Measurements from ENCODE around the gene MED25. TPM values are rescaled to one million over a fixed set of nuclear protein-coding genes. Genes with fewer than 3 reads are reported as not detected.

MED25 gene
- total RNA-seq, 1 donor from 2014 or later: 25.0 TPM

- no peaks in the 10 kb centered on the region for H3K27me3 ChIP-seq
- intact Hi-C loops (cut with DNase I): loop anchor here (5.0 kb wide), 1 partner anchor 41 kb away; the partner anchor contains the start of gene AP2A1
- TF ChIP-seq, protein P1, sequence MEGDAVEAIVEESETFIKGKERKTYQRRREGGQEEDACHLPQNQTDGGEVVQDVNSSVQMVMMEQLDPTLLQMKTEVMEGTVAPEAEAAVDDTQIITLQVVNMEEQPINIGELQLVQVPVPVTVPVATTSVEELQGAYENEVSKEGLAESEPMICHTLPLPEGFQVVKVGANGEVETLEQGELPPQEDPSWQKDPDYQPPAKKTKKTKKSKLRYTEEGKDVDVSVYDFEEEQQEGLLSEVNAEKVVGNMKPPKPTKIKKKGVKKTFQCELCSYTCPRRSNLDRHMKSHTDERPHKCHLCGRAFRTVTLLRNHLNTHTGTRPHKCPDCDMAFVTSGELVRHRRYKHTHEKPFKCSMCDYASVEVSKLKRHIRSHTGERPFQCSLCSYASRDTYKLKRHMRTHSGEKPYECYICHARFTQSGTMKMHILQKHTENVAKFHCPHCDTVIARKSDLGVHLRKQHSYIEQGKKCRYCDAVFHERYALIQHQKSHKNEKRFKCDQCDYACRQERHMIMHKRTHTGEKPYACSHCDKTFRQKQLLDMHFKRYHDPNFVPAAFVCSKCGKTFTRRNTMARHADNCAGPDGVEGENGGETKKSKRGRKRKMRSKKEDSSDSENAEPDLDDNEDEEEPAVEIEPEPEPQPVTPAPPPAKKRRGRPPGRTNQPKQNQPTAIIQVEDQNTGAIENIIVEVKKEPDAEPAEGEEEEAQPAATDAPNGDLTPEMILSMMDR (IDR thresholded peaks at IDR 0.05): no peak
- peak in 1 of 2 donors; percentile 93 for TF ChIP-seq POLR2AphosphoS5 (IDR thresholded peaks at IDR 0.05; ENCODE audit: insufficient read depth in 1 of 2, low read depth in 1 of 2)
- TF ChIP-seq POLR2A (IDR thresholded peaks at IDR 0.05): peak in 1 of 2 donors; percentile 47
These were observed 9.4 kb upstream of the MED25 start for GRCh38 chr19:49808711-49809159.

GRCh38 chr19:49809160-49809940, 8.7 kb upstream of the MED25 start:
- no peaks in the 10 kb centered on the region for H3K9me3 ChIP-seq
- H3K27ac ChIP-seq: peak overlapping the region; percentile 90
- H3K36me3 ChIP-seq: peaks cover 0 to 15% of the 10 kb centered on the region in 2 donors
- TF ChIP-seq POLR2AphosphoS5 (IDR thresholded peaks at IDR 0.05; ENCODE audit: insufficient read depth in 1 of 2, low read depth in 1 of 2) (peak in 1 of 2 donors; percentile 67), POLR2A (IDR thresholded peaks at IDR 0.05) (no peak)
- TF ChIP-seq, protein P1 (IDR thresholded peaks at IDR 0.05): peak in 1 of 3 experiments; percentile 21
- no peaks in the 10 kb centered on the region for H3K27me3 ChIP-seq
- H3K4me1 ChIP-seq: peaks cover 37% of the 10 kb centered on the region
- intact Hi-C loops (cut with DNase I): loop anchor here (5.0 kb wide), 1 partner anchor 42 kb away; the partner anchor contains the start of gene AP2A1
- peak overlapping the region; percentile 66 to 92 for H3K4me3 ChIP-seq
- no peak for DNase-seq (ENCODE audit: extremely low spot score in 2 of 2)

More at GRCh38 chr19:49808711-49809159, 9.4 kb upstream of the MED25 start:
- Histone ChIP-seq H3K36me3 (peaks cover 0 to 18% of the 10 kb centered on the region in 2 donors), H3K27ac (peak overlapping the region; percentile 90), H3K4me3 (peak overlapping the region; percentile 66 to 92), H3K9me3 (no peaks in the 10 kb centered on the region), H3K4me1 (peaks cover 31% of the 10 kb centered on the region)
- DNase-seq (ENCODE audit: extremely low spot score in 2 of 2): no peak

GRCh38 chr19:49809941-49810389, 8.1 kb upstream of the MED25 start:
- H3K4me1 ChIP-seq: peaks cover 37% of the 10 kb centered on the region
- H3K36me3 ChIP-seq: peaks cover 0 to 12% of the 10 kb centered on the region in 2 donors
- no peak for DNase-seq (ENCODE audit: extremely low spot score in 2 of 2)
- H3K4me3 ChIP-seq: peak overlapping the region; percentile 66 to 92
- no peaks in the 10 kb centered on the region for H3K27me3 ChIP-seq
- peak overlapping the region; percentile 90 for H3K27ac ChIP-seq
- TF ChIP-seq, protein P1 (IDR thresholded peaks at IDR 0.05): no peak
- TF ChIP-seq POLR2AphosphoS5 (IDR thresholded peaks at IDR 0.05; ENCODE audit: insufficient read depth in 1 of 2, low read depth in 1 of 2) (no peak), POLR2A (IDR thresholded peaks at IDR 0.05) (no peak)
- H3K9me3 ChIP-seq: no peaks in the 10 kb centered on the region
- intact Hi-C loops (cut with DNase I): loop anchor here (5.0 kb wide), 1 partner anchor 43 kb away; the partner anchor contains the start of gene AP2A1

GRCh38 chr19:49811328-49811727, 6.8 kb upstream of the MED25 start:
- intact Hi-C loops (cut with DNase I): no loop called here
- H3K4me3 ChIP-seq: no peak overlapping the region
- H3K9me3 ChIP-seq: no peaks in the 10 kb centered on the region
- H3K36me3 ChIP-seq: no peaks in the 10 kb centered on the region
- H3K27me3 ChIP-seq: no peaks in the 10 kb centered on the region
- H3K4me1 ChIP-seq: peaks cover 37% of the 10 kb centered on the region
- no peak for DNase-seq (ENCODE audit: extremely low spot score in 2 of 2)
- H3K27ac ChIP-seq: no peak overlapping the region
- TF ChIP-seq POLR2AphosphoS5 (IDR thresholded peaks at IDR 0.05; ENCODE audit: insufficient read depth in 1 of 2, low read depth in 1 of 2): no peak
- no peak for TF ChIP-seq POLR2A (IDR thresholded peaks at IDR 0.05)
- TF ChIP-seq, protein P1 (IDR thresholded peaks at IDR 0.05): no peak

Measured in vagina (tissue), 2 donors.